Peyer's patch (tissue), 4 donors: ENCODE data around the gene CALHM3. TPM values are rescaled to one million over a fixed set of nuclear protein-coding genes. Genes with fewer than 3 reads are reported as not detected.
"Not testable (repeated sequence)": the region's sequence is repeated elsewhere in the genome, so short reads cannot be mapped to it uniquely, and the experiment has no call there.

Experiments
- DNase-seq, 3 donors: peaks; one replicate each; pipeline ENCODE4 v3.0.0-alpha.2; 2017 to 2019
- H3K27ac ChIP-seq, 4 donors: fragments of 200-600 bp; sonication (generic); one replicate each; pipeline ENCODE4 v1.5.1; 2016 to 2019
- H3K27me3 ChIP-seq, 2 donors: fragments of 200-600 bp; sonication (generic); one replicate each; pipeline ENCODE4 v1.5.1; 2019
- H3K36me3 ChIP-seq, 3 donors: fragments of 200-600 bp; sonication (generic); one replicate each; pipeline ENCODE4 v1.5.1; 2016 to 2019
- H3K4me1 ChIP-seq, 4 donors: fragments of 200-600 bp; sonication (generic); one replicate each; pipeline ENCODE4 v1.5.1; 2016 to 2019
- H3K4me3 ChIP-seq, 4 donors: fragments of 200-600 bp; sonication (generic); 1 replicate in 3 of 4; 2 replicates in 1 of 4; pipeline ENCODE4 v1.5.1; 2016 to 2019; ENCODE audit warnings: mild to moderate bottlenecking in 1 of 4
- H3K9me3 ChIP-seq, 4 donors: fragments of 200-600 bp; sonication (generic); one replicate each; pipeline ENCODE4 v1.5.1; 2016 to 2019; ENCODE audit warnings: mild to moderate bottlenecking in 1 of 4
- CTCF ChIP-seq, 6 experiments: fragments of 450-650 bp in 4 of 6; fragments of 200-600 bp in 2 of 6; sonication (generic) in 1 of 6; IDR thresholded peaks; one replicate each; pipeline ENCODE4 v1.5.1; 2017 to 2019; ENCODE audit warnings: antibody characterized with exemption in 6 of 6, mild to moderate bottlenecking in 3 of 6, moderate library complexity in 1 of 6
- POLR2A ChIP-seq, 2 donors: fragments of 450-650 bp; IDR thresholded peaks; one replicate each; pipeline ENCODE4 v1.5.1; 2017; ENCODE audit warnings: antibody characterized with exemption in 2 of 2, mild to moderate bottlenecking in 2 of 2, moderate library complexity in 2 of 2
- total RNA-seq, 4 donors: library from RNA; depleted of rRNA; stranded (reverse); fragments of >200 nt; gene quantifications; one replicate each; pipeline ENCODE4 v1.1.0, GENCODE V29; 2016

CALHM3 gene
- total RNA-seq, result not detected

- no peak for DNase-seq
- no peak within 1 kb of the TSS for H3K4me3 ChIP-seq
- no peaks in the 10 kb centered on the region for H3K4me1 ChIP-seq
- TF ChIP-seq POLR2A (IDR thresholded peaks at IDR 0.05) (no peak), CTCF (IDR thresholded peaks at IDR 0.05) (no peak)
- no peaks in the 10 kb centered on the region for H3K27me3 ChIP-seq
- H3K9me3 ChIP-seq, result no peaks in the 10 kb centered on the region
- H3K36me3 ChIP-seq, result no peaks in the 10 kb centered on the region
- H3K27ac ChIP-seq, result no peak within 1 kb of the TSS
Measured at GRCh38 chr10:103479135-103479534, at the start of gene CALHM3. Gene CALHM3 (minus strand): TSS chr10:103479240. CDS start chr10:103479032, 208 bp downstream.

- no peak for DNase-seq
- Histone ChIP-seq H3K27me3 (no peaks in the 10 kb centered on the region), H3K9me3 (no peaks in the 10 kb centered on the region), H3K4me3 (no peak overlapping the region), H3K27ac (no peak overlapping the region), H3K36me3 (no peaks in the 10 kb centered on the region), H3K4me1 (no peaks in the 10 kb centered on the region)
- no peak for TF ChIP-seq CTCF (IDR thresholded peaks at IDR 0.05)
- no peak for TF ChIP-seq POLR2A (IDR thresholded peaks at IDR 0.05)
Measured at GRCh38 chr10:103528549-103528948, 49.5 kb upstream of the CALHM3 start.

GRCh38 chr10:103527476-103527875, 48.4 kb upstream of the CALHM3 start:
- not testable (repeated sequence) for DNase-seq, H3K4me1 ChIP-seq, H3K27ac ChIP-seq, H3K27me3 ChIP-seq, H3K4me3 ChIP-seq, H3K36me3 ChIP-seq, H3K9me3 ChIP-seq

GRCh38 chr10:103525901-103526300, 46.9 kb upstream of the CALHM3 start:
- H3K27me3 ChIP-seq, result no peaks in the 10 kb centered on the region
- H3K27ac ChIP-seq, result no peak overlapping the region
- DNase-seq, result no peak
- H3K9me3 ChIP-seq, result no peaks in the 10 kb centered on the region
- no peak overlapping the region for H3K4me3 ChIP-seq
- no peaks in the 10 kb centered on the region for H3K36me3 ChIP-seq
- no peaks in the 10 kb centered on the region for H3K4me1 ChIP-seq
- TF ChIP-seq POLR2A (IDR thresholded peaks at IDR 0.05) (no peak), CTCF (IDR thresholded peaks at IDR 0.05) (no peak)

- no peak for DNase-seq
- Histone ChIP-seq H3K27me3 (no peaks in the 10 kb centered on the region), H3K4me1 (no peaks in the 10 kb centered on the region), H3K9me3 (no peaks in the 10 kb centered on the region), H3K27ac (no peak overlapping the region), H3K36me3 (no peaks in the 10 kb centered on the region), H3K4me3 (no peak overlapping the region)
- TF ChIP-seq CTCF (IDR thresholded peaks at IDR 0.05) (no peak), POLR2A (IDR thresholded peaks at IDR 0.05) (no peak)
Measured at GRCh38 chr10:103523683-103524082, 44.6 kb upstream of the CALHM3 start.

- DNase-seq, result peak in 1 of 3 donors; percentile 5
- H3K27me3 ChIP-seq, H3K27ac ChIP-seq, H3K4me3 ChIP-seq, H3K36me3 ChIP-seq, H3K4me1 ChIP-seq, H3K9me3 ChIP-seq: not testable (repeated sequence)
Measured at GRCh38 chr10:103522006-103522405, 43.0 kb upstream of the CALHM3 start.

- H3K4me3 ChIP-seq, result no peak overlapping the region
- TF ChIP-seq CTCF (IDR thresholded peaks at IDR 0.05) (no peak), POLR2A (IDR thresholded peaks at IDR 0.05) (no peak)
- peaks cover 0 to 6% (median 0%) of the 10 kb centered on the region in 4 donors for H3K4me1 ChIP-seq
- DNase-seq, result peak in 1 of 3 donors; percentile 5
- no peaks in the 10 kb centered on the region for H3K27me3 ChIP-seq
- no peaks in the 10 kb centered on the region for H3K36me3 ChIP-seq
- H3K27ac ChIP-seq, result no peak overlapping the region
- no peaks in the 10 kb centered on the region for H3K9me3 ChIP-seq
Measured at GRCh38 chr10:103519798-103520197, 40.8 kb upstream of the CALHM3 start.
